ENCODE data around the gene DNAJC11.
A peak's percentile ranks its signal among the peaks of the same experiment; 100 is the strongest.

Gene DNAJC11

DNA sequence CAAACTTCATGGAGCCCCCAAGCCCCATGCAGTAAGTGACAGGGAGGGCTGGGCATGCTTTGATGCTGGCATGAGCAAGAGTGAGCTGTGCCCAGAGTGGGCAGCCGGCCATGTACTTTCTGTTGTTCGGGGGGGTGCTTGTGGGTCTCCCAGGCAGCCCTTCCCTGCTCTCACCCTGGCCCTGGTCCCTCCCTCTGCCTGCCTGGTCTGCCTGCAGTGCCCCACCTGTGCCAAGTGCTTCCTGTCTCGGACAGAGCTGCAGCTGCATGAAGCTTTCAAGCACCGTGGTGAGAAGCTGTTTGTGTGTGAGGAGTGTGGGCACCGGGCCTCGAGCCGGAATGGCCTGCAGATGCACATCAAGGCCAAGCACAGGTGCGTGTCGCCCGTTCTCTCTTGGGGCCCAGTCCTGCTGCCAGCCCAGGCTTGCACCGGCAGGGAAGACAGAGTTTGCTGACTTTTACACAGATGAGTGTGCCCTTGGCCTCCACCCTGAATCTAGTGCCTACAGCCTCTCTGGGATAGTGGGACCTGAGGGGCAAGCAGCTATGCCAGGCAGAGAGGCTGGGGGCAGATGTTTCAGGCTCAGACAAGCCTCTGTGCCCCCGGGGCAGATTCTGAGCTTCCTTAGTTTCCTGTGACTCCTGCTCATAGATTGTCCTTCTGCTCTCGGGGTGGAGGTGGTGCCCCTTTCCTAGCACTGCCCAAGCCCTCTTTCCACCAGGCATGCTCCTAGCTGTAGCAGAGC, 114.2 kb downstream of the DNAJC11 start:
- H4K20me1 ChIP-seq, result peaks cover 89% of the 10 kb centered on the region
- H3K27ac ChIP-seq, result peak overlapping the region; percentile 70
- H3K36me3 ChIP-seq, result peaks cover 59% of the 10 kb centered on the region
- H3K4me2 ChIP-seq, result peak overlapping the region; percentile 73
- TF ChIP-seq Cebpa-rat (IDR thresholded peaks at IDR 0.05), result no peak
- peaks cover 88% of the 10 kb centered on the region for H3K4me1 ChIP-seq
- peak overlapping the region; percentile 20; the same call in 1 of the 2 replicates for H3K9ac ChIP-seq
- H3K27me3 ChIP-seq, result no peaks in the 10 kb centered on the region
- H3K4me3 ChIP-seq, result no peak overlapping the region
- H3K9me3 ChIP-seq, result no peaks in the 10 kb centered on the region

DNA sequence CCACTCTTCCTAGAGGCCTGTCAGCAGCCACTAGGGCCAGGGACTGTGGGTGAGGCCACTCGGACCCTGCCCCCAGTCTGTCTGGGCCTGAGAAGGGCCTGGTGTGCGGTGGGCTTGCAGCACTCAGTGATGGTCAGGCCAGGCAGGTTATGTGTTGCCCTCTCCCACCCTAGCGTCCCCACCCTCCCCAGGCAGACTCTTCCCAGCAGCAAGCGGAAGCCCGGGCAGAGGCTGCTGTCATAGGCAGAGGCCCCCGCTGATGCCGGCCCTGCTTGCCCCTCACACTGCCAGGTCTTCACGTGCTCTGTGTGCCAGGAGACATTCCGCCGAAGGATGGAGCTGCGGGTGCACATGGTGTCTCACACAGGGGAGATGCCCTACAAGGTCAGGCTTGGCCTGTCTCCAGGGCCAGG, 115.2 kb downstream of the DNAJC11 start:
- Histone ChIP-seq H3K4me2 (peak overlapping the region; percentile 73), H3K27ac (peak overlapping the region; percentile 70)

DNA sequence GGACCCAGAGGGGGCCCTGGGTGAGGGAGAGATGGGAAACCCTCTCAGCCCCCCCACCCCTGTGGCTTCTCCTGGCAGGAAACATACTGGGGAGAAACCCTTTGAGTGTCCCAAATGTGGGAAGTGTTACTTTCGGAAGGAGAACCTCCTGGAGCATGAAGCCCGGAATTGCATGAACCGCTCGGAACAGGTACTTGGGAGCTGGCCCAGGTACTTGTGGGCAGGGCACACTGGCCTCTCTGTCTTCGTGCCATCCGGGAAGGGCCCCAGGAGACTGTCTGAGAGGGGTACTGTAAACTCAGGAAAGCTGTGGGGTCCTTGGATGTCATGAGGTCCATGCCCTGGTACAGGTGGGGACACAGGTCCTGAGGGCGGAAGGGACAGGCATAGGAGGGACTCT, 115.8 kb downstream of the DNAJC11 start:
- H3K4me3 ChIP-seq, result no peak overlapping the region
- peak overlapping the region; percentile 73; the same call in 1 of the 2 replicates for H3K4me2 ChIP-seq
- no peak overlapping the region for H3K9ac ChIP-seq
- peaks cover 49% of the 10 kb centered on the region for H3K36me3 ChIP-seq
- peak overlapping the region; percentile 70; the same call in 1 of the 2 replicates for H3K27ac ChIP-seq
- peaks cover 89% of the 10 kb centered on the region for H4K20me1 ChIP-seq
- TF ChIP-seq Cebpa-rat (IDR thresholded peaks at IDR 0.05), result no peak
- peaks cover 88% of the 10 kb centered on the region for H3K4me1 ChIP-seq
- no peaks in the 10 kb centered on the region for H3K27me3 ChIP-seq
- H3K9me3 ChIP-seq, result no peaks in the 10 kb centered on the region

More for the DNA sequence above, 115.2 kb downstream of the DNAJC11 start:
- Histone ChIP-seq H4K20me1 (peaks cover 89% of the 10 kb centered on the region), H3K27me3 (no peaks in the 10 kb centered on the region), H3K9ac (0 out of 2 replicates have a peak overlapping the region, but pooled peaks have one; percentile 20), H3K4me1 (peaks cover 88% of the 10 kb centered on the region), H3K4me3 (no peak overlapping the region), H3K9me3 (no peaks in the 10 kb centered on the region), H3K36me3 (peaks cover 49% of the 10 kb centered on the region)
- TF ChIP-seq Cebpa-rat (IDR thresholded peaks at IDR 0.05), result no peak

DNA sequence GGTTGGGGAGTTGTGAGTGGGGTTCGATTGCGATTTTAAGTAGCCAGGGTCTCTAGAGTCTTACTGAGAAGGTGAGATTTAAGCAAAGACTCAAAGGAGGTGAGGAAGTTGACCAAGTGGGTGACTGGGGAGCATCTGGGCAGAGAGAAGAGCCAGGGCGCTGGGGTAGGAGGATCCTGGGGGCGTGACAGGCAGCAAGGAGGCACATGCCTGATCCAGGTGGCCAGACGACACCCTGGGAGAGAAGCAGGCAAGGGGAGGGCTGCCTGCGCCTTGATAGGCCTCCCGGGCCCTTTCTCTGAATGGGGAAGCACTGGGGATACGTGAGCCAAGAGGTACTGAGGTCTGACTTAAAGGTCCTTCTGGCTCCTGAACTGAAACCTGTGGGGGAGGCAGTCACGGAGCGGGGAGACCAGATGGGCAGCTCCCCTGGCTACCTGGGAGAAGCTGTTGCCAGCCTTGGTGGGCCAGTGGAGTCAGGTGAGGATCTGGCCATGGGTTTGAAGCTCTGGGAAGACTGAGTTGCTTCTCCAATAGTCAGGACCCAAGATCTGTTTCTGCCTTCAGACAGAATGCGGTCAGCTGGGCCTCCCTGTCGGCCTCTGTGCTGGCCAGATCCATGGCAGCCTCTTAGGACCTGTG, 116.4 kb downstream of the DNAJC11 start:
- Histone ChIP-seq H4K20me1 (peaks cover 89% of the 10 kb centered on the region), H3K9me3 (no peaks in the 10 kb centered on the region), H3K9ac (no peak overlapping the region), H3K27me3 (no peaks in the 10 kb centered on the region), H3K4me3 (no peak overlapping the region), H3K4me1 (peaks cover 86% of the 10 kb centered on the region), H3K36me3 (peaks cover 44% of the 10 kb centered on the region), H3K27ac (0 out of 2 replicates have a peak overlapping the region, but pooled peaks have one; percentile 70), H3K4me2 (no peak overlapping the region)
- no peak for TF ChIP-seq Cebpa-rat (IDR thresholded peaks at IDR 0.05)

Data from BLaER1 (cell line).